Aorta (tissue), 5 donors: ENCODE measurements around the gene ZSWIM4. TPM values are rescaled to one million over a fixed set of nuclear protein-coding genes. Genes with fewer than 3 reads are reported as not detected.

Experiments used
- ATAC-seq: fragments of 200-7000 bp; cut with Tn5 transposase; one replicate; pipeline ENCODE4 v1.9.1; 2022; ENCODE audit warnings: moderate library complexity; ENCODE audit not compliant: low FRiP score
- DNase-seq, 2 donors: peaks; one replicate each; pipeline ENCODE4 v3.0.0-alpha.2; 2020
- H3K27ac ChIP-seq, 2 donors: one replicate each; pipeline ENCODE4 v1.5.1; 2013; ENCODE audit warnings: low read length in 2 of 2, mild to moderate bottlenecking in 2 of 2, moderate library complexity in 2 of 2, control low read depth in 1 of 2, inconsistent platforms in 1 of 2, low read depth in 1 of 2
- H3K27me3 ChIP-seq, 2 donors: one replicate each; pipeline ENCODE4 v1.6.1; 2013; ENCODE audit warnings: control low read depth in 1 of 2, low read length in 1 of 2, mild to moderate bottlenecking in 1 of 2, moderate library complexity in 1 of 2; ENCODE audit not compliant: insufficient read depth in 2 of 2, control insufficient read depth in 1 of 2
- H3K36me3 ChIP-seq, 2 donors: one replicate each; pipeline ENCODE4 v1.6.1; 2013; ENCODE audit warnings: control low read depth in 1 of 2, low read length in 1 of 2, mild to moderate bottlenecking in 1 of 2; ENCODE audit not compliant: insufficient read depth in 2 of 2, control insufficient read depth in 1 of 2
- H3K4me1 ChIP-seq, 2 donors: one replicate each; pipeline ENCODE4 v1.6.1; 2013; ENCODE audit warnings: low read length in 2 of 2, control low read depth in 1 of 2, mild to moderate bottlenecking in 1 of 2, moderate library complexity in 1 of 2; ENCODE audit not compliant: insufficient read depth in 2 of 2, control insufficient read depth in 1 of 2
- H3K4me3 ChIP-seq, 2 donors: one replicate each; pipeline ENCODE4 v1.5.1; 2013; ENCODE audit warnings: low read length in 2 of 2, control low read depth in 1 of 2, mild to moderate bottlenecking in 1 of 2
- H3K9me3 ChIP-seq: one replicate; pipeline ENCODE4 v1.6.1; 2013; ENCODE audit warnings: mild to moderate bottlenecking, low read length; ENCODE audit not compliant: control insufficient read depth
- WGBS, 2 donors: extraction: QIAGEN DNeasy Blood & Tissue Kit; methylation state at CpG; one replicate each; pipeline ENCODE4 v1.1.7; 2013; 5-methylcytosine and 5-hydroxymethylcytosine counted together
- intact Hi-C, 2 donors: fragments of 100-400 bp; cut with DNase I; formaldehyde crosslinking; loops; one replicate each; pipeline versions ENCODE4 v1.14.2 to v1.15.0; 2022
- microRNA-seq, 2 donors: library from miRNA; unstranded; fragments of <30 nt; microRNA quantifications; one replicate each; pipeline ENCODE4 v1.2.0, GENCODE V29; 2020
- polyA plus RNA-seq, 2 donors: library from polyadenylated mRNA; stranded (reverse); fragments of 200-250 nt; gene quantifications; one replicate each; pipeline ENCODE4 v1.2.3, GENCODE V29; 2013
- total RNA-seq, 2 donors: library from RNA; stranded (reverse); fragmentation: NEBNext Ultra II Directional; extraction: Animal tissue kit (Norgen Biotek cat#: 25700); gene quantifications; one replicate each; pipeline ENCODE4 v1.2.1, GENCODE V29; 2021
- donor health status: healthy with polysubstance abuse.
- donor health status: Bipolar disorder and iron deficiency.
- donor health status: DM: no; HTN: no; CAD: no.
- donor health status: DM: no; HTN: no; CAD: no.
- donor health status: DM: yes; HTN: yes; CAD: no.

ZSWIM4 gene
- total and polyA plus RNA-seq, 4 donors: 2.5 to 12.1 (median 7.1) TPM

DNA sequence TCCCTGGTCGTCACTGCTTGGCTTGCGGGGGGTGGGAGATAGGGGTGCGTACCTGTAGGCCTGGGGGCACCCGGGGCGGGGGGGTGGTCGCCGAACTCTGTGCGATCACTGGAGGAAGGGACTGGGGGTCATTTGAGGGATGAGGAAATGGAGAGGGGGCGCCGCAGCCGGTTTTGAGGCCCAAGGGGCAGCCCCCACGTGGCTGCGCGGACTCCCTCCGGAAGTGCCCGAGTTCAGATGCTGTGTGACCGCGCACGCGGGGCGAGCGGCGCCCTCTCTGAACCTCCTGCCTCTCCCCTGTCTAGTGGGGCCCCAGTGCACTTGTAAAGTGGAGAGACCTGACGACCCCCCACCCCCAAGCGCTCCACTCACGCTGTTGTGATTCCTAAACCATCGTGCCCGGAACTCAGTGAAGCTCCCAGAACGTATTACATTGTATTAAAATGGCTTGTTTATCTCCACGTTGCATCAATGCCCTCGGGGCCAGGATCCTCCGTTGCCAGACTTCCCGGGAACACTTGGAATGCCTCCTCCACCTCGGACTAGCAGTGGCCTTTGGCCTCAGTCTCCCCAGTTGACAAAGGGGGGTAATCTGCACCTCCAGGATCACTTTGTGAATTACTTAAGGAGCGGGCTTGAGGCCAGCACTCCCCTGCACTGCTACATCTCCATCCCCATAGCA lies 78.7 kb downstream of the ZSWIM4 start:
- H3K27ac ChIP-seq: no peak overlapping the region
- 68 to 73% methylated on average over 29 to 35 of the region's 35 CpGs for whole genome bisulfite sequencing, 2 donors
- DNase-seq: no peak
- intact Hi-C loops: no loop called here
- no peak for ATAC-seq
- H3K4me3 ChIP-seq: no peak overlapping the region
- no peaks in the 10 kb centered on the region for H3K27me3 ChIP-seq
- no peaks in the 10 kb centered on the region for H3K4me1 ChIP-seq
- no peaks in the 10 kb centered on the region for H3K9me3 ChIP-seq
- no peaks in the 10 kb centered on the region for H3K36me3 ChIP-seq

DNA sequence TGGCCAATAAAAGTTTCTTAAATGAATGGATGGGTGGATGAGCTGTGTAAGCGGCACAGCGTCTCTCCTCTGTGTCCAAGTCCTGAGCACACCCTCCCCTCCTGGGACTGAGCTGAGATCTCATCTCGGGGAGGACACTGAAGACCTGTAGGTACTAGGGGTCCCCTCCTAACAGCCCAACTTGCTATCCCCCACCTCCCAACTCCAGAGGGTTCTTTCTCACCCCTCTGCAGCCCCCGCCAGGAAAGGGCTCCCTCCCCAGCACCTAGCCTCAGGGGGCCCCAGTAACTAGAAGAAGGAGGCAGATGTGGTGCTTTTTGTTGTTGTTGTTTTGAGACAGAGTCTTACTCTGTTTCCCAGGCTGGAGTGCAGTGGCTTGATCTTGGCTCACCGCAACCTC lies 80.6 kb downstream of the ZSWIM4 start:
- H3K9me3 ChIP-seq: no peaks in the 10 kb centered on the region
- H3K36me3 ChIP-seq: no peaks in the 10 kb centered on the region
- no peak overlapping the region for H3K27ac ChIP-seq
- H3K4me3 ChIP-seq: no peak overlapping the region
- no peaks in the 10 kb centered on the region for H3K4me1 ChIP-seq
- 96 to 97% methylated on average over 5 of the region's 5 CpGs for WGBS, 2 donors
- H3K27me3 ChIP-seq: no peaks in the 10 kb centered on the region
- DNase-seq: no peak
- no peak for ATAC-seq
- intact Hi-C loops: no loop called here

DNA sequence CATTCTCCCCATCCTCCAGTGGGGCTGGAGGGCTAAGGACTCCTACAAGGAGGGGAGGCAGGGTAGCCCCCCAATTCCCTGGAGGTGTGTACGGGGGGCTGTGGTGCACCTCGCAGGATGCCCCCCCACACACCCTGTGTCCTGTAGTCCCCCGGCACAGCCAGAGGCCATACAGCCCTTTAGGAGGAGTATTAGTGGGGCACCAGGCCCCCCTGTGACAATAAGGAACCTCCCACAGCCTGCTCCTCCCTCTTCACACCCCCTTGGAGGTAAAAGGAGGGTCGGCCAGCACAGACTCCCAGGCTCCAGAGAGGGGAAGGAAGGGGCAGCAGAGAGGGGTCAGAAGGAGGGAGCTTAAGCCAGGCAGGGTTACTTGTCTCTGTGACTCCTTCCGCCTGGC lies 81.6 kb downstream of the ZSWIM4 start, which contains the start of gene NANOS3:
TSS of gene NANOS3 (plus strand) at position 301 of the 400 bp plus-strand sequence. CDS start 115 bp downstream, outside the sequence.
- H3K9me3 ChIP-seq: no peaks in the 10 kb centered on the region
- H3K4me1 ChIP-seq: no peaks in the 10 kb centered on the region
- no peaks in the 10 kb centered on the region for H3K36me3 ChIP-seq
- no peak for DNase-seq
- no peaks in the 10 kb centered on the region for H3K27me3 ChIP-seq
- no peak within 1 kb of the TSS for H3K4me3 ChIP-seq
- ATAC-seq: no peak
- intact Hi-C loops: no loop called here
- no peak within 1 kb of the TSS for H3K27ac ChIP-seq
- WGBS, 2 donors: 66 to 70% methylated on average over 5 of the region's 5 CpGs

DNA sequence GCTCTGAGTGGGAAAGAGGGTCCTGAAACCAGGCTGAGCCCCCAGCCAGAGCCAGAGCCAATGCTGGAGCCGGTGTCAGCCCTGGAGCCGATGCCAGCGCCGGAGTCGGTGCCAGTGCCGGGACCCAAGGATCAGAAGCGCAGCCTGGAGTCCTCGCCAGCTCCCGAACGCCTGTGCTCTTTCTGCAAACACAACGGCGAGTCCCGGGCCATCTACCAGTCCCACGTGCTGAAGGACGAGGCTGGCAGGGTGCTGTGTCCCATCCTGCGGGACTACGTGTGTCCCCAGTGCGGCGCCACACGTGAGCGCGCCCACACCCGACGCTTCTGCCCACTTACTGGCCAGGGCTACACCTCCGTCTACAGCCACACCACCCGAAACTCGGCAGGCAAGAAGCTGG lies 82.1 kb downstream of the ZSWIM4 start:
- WGBS, 2 donors: 89 to 90% methylated on average over 27 of the region's 27 CpGs
- no peak overlapping the region for H3K4me3 ChIP-seq
- no peak overlapping the region for H3K27ac ChIP-seq
- H3K36me3 ChIP-seq: no peaks in the 10 kb centered on the region
- H3K27me3 ChIP-seq: no peaks in the 10 kb centered on the region
- no peaks in the 10 kb centered on the region for H3K4me1 ChIP-seq
- intact Hi-C loops: no loop called here
- H3K9me3 ChIP-seq: no peaks in the 10 kb centered on the region
- no peak for ATAC-seq
- no peak for DNase-seq

DNA sequence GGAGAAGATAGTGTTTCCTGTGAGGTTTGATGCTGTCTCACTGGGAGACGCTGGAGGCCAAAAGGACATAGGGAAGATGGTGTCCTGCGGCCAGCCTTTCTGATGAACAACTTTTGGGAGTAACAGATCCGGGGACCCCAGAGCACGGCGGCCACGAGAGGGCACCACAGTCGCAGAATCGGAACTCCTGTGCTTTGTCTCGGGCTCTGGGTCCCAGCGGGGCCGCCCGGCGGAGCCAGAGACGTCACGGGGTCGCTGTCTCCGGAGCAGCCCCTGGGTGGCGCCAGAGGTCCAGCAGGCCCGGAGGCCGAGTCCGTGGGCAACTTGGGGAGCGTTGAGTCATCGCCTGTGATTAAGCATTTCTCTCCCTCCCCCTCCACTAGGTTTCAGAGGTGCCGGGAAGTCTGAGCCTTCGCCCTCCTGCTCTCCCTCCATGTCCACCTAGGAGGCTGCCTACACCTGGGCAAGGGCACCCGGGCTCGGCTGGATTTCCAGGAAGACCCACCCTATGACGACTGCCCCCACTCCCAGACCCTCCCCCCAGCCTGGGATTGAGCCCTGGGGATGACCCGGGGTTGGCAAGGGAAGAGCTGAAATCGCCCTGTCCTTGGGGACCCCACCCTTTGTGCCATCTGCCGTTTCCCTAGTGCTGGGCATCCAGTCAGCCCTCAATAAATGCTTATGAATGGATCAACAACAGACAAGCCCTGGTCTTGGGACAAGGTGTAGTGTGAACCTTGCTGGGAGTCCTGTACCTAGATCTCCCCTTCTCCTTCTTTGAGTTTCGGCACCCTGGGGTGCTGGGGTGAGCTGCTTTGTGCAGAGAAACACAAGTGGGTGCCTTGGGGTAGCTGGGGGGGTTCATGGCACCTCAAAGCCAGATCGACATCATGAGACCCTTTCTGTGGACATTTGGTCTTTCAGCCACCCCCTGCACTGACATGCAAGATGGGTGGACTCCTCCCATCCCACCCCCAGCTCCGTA lies 85.1 kb downstream of the ZSWIM4 start:
- H3K4me1 ChIP-seq: no peaks in the 10 kb centered on the region
- peak; percentile 99 to 100 for DNase-seq
- ATAC-seq: peak; percentile 97
- intact Hi-C loops: loop anchor here (1.0 to 5.0 kb wide), 6 partner anchors 26 to 467 kb away; partner anchors contain the start of genes BRME1 (in 1 of the 2), CC2D1A (in 1 of the 2) and MISP3 (in 1 of the 2)
- peak overlapping the region in 1 of 2 donors; percentile 4 for H3K27ac ChIP-seq
- H3K9me3 ChIP-seq: no peaks in the 10 kb centered on the region
- H3K4me3 ChIP-seq: no peak overlapping the region
- no peaks in the 10 kb centered on the region for H3K36me3 ChIP-seq
- H3K27me3 ChIP-seq: no peaks in the 10 kb centered on the region
- WGBS, 2 donors: 8% methylated on average over 33 to 34 of the region's 34 CpGs

DNA sequence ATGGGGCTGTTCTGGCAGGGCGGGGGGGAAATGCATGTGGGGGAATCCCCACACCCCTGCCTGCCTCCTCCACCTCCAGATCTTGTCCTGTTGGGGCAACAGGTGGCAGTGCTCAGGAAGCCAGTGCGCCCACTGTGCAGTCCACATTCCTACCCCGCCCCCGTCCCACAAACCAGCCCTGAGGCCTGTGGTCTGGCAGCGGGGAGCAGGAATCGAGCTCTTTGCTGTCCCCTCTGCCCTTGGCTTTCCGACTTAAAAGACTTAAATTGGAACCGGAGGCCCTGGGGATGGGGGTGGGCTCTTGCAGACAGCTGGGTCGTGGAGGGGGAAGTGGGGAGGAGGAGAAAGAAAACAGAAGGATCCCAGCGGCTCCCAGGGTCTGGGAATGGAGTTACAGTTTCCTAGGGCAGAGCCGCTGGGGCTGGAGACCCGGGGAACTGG lies 86.0 kb downstream of the ZSWIM4 start:
- WGBS, 2 donors: 66 to 71% methylated on average over 12 of the region's 12 CpGs

More for the DNA sequence above, 86.0 kb downstream of the ZSWIM4 start:
- intact Hi-C loops: loop anchor here (2.0 to 5.0 kb wide), 3 partner anchors 176 to 466 kb away; partner anchors contain the start of gene MISP3 (in 1 of the 2)
- ATAC-seq (no peak), DNase-seq (no peak)
- Histone ChIP-seq H3K9me3 (no peaks in the 10 kb centered on the region), H3K36me3 (no peaks in the 10 kb centered on the region), H3K4me3 (no peak overlapping the region), H3K4me1 (no peaks in the 10 kb centered on the region), H3K27me3 (no peaks in the 10 kb centered on the region), H3K27ac (no peak overlapping the region)

Small RNA genes within 50 kb of the gene (microRNA-seq; reads per million reads assigned to microRNA genes)
- gene MIR181C: 219 to 230 reads per million in 2 donors
- gene MIR181D: 114 to 213 reads per million in 2 donors

Other genes starting within 250 kb of the ZSWIM4 start
- gene MRI1, start 30.9 kb upstream of the ZSWIM4 start, total RNA-seq: 10 to 100 TPM; 25.5 to 44.6 TPM
- 10 to 100 TPM in 1 of 2 donors, 1 to 10 TPM in 1; 5.8 to 66.5 TPM for gene MRI1, start 30.9 kb upstream of the ZSWIM4 start, polyA plus RNA-seq
- 10 to 100 TPM; 57.8 to 58.1 TPM for gene C19orf53, start 21.0 kb upstream of the ZSWIM4 start, total RNA-seq
- 100 to 1,000 TPM; 107 to 172 TPM for gene C19orf53, start 21.0 kb upstream of the ZSWIM4 start, polyA plus RNA-seq
- gene NANOS3, start 81.7 kb downstream of the ZSWIM4 start, total RNA-seq: 1 to 10 TPM in 1 of 2 donors, not detected in 1; 1.0 TPM
- 1 to 10 TPM in 1 of 2 donors, not detected in 1; 2.5 TPM for gene NANOS3, start 81.7 kb downstream of the ZSWIM4 start, polyA plus RNA-seq
- gene BRME1, start 110.7 kb downstream of the ZSWIM4 start, total RNA-seq: 1 to 10 TPM; 2.0 to 2.3 TPM
- gene BRME1, start 110.7 kb downstream of the ZSWIM4 start, polyA plus RNA-seq: 1 to 10 TPM; 1.8 to 3.1 TPM
- gene CC2D1A, start 110.8 kb downstream of the ZSWIM4 start, total RNA-seq: 10 to 100 TPM; 26.9 to 37.2 TPM
- 10 to 100 TPM; 22.3 to 67.6 TPM for gene CC2D1A, start 110.8 kb downstream of the ZSWIM4 start, polyA plus RNA-seq
- 1 to 10 TPM; 4.3 to 9.8 TPM for gene PODNL1, start 143.0 kb downstream of the ZSWIM4 start, total RNA-seq
- gene PODNL1, start 143.0 kb downstream of the ZSWIM4 start, polyA plus RNA-seq: 10 to 100 TPM in 1 of 2 donors, 1 to 10 TPM in 1; 2.5 to 18.9 TPM
- 10 to 100 TPM; 21.8 to 25.3 TPM for gene DCAF15, start 157.1 kb downstream of the ZSWIM4 start, total RNA-seq
- gene DCAF15, start 157.1 kb downstream of the ZSWIM4 start, polyA plus RNA-seq: 10 to 100 TPM in 1 of 2 donors, 1 to 10 TPM in 1; 8.8 to 41.4 TPM
- 10 to 100 TPM; 11.6 to 17.7 TPM for gene RFX1, start 210.9 kb downstream of the ZSWIM4 start, total RNA-seq
- gene RFX1, start 210.9 kb downstream of the ZSWIM4 start, polyA plus RNA-seq: 1 to 10 TPM; 1.9 to 4.6 TPM
- not detected for gene RLN3, start 232.7 kb downstream of the ZSWIM4 start, total RNA-seq
- gene RLN3, start 232.7 kb downstream of the ZSWIM4 start, polyA plus RNA-seq: not detected
- 1 to 10 TPM; 2.8 to 5.5 TPM for gene IL27RA, start 236.3 kb downstream of the ZSWIM4 start, total RNA-seq
- 1 to 10 TPM in 1 of 2 donors, under 1 TPM in 1; 0.36 to 1.3 TPM for gene IL27RA, start 236.3 kb downstream of the ZSWIM4 start, polyA plus RNA-seq